Endothelial cell (in vitro differentiated cells): ENCODE results near the gene PLEKHA7. TPM values are rescaled to one million over a fixed set of nuclear protein-coding genes. Genes with fewer than 3 reads are reported as not detected.

ENCODE experiments used
- DNase-seq: peaks from one replicate; pipeline ENCODE4 v3.0.0; 2021; ENCODE audit warnings: low spot score
- H3K27ac Mint-ChIP-seq: one replicate; pipeline ENCODE4 v1.8.0; 2021; ENCODE audit warnings: mixed read lengths, inconsistent platforms; ENCODE audit not compliant: unreplicated experiment
- H3K27me3 Mint-ChIP-seq: one replicate; pipeline ENCODE4 v1.8.0; 2021; ENCODE audit warnings: mild to moderate bottlenecking, moderate library complexity, mixed read lengths, inconsistent platforms; ENCODE audit not compliant: unreplicated experiment
- H3K36me3 Mint-ChIP-seq: one replicate; pipeline ENCODE4 v1.8.0; 2021; ENCODE audit warnings: mild to moderate bottlenecking, low read depth, mixed read lengths, inconsistent platforms; ENCODE audit not compliant: unreplicated experiment
- H3K4me1 Mint-ChIP-seq: one replicate; pipeline ENCODE4 v1.8.0; 2021; ENCODE audit warnings: mild to moderate bottlenecking, mixed read lengths, inconsistent platforms; ENCODE audit not compliant: unreplicated experiment
- H3K4me3 Mint-ChIP-seq: one replicate; pipeline ENCODE4 v1.8.0; 2021; ENCODE audit warnings: mild to moderate bottlenecking, mixed read lengths, inconsistent platforms; ENCODE audit not compliant: unreplicated experiment
- H3K9me3 Mint-ChIP-seq: one replicate; pipeline ENCODE4 v1.8.0; 2021; ENCODE audit warnings: mixed read lengths, inconsistent platforms; ENCODE audit not compliant: unreplicated experiment
- total RNA-seq: library from RNA; stranded (reverse); fragmentation: NEBNext Ultra II Directional; extraction: Animal tissue kit (Norgen Biotek cat#: 25700); gene quantifications from one replicate; pipeline ENCODE4 v1.2.1, GENCODE V29; 2021; ENCODE audit not compliant: unreplicated experiment
- TF ChIP-seq, protein P1 (sequence below): fragments of 200-600 bp; sonication (generic); IDR thresholded peaks from one replicate; pipeline ENCODE4 v1.5.0; 2021; ENCODE audit warnings: antibody characterized with exemption; ENCODE audit not compliant: unreplicated experiment

Gene PLEKHA7
- total RNA-seq, 1 donor from 2014 or later: 8.2 TPM

DNA sequence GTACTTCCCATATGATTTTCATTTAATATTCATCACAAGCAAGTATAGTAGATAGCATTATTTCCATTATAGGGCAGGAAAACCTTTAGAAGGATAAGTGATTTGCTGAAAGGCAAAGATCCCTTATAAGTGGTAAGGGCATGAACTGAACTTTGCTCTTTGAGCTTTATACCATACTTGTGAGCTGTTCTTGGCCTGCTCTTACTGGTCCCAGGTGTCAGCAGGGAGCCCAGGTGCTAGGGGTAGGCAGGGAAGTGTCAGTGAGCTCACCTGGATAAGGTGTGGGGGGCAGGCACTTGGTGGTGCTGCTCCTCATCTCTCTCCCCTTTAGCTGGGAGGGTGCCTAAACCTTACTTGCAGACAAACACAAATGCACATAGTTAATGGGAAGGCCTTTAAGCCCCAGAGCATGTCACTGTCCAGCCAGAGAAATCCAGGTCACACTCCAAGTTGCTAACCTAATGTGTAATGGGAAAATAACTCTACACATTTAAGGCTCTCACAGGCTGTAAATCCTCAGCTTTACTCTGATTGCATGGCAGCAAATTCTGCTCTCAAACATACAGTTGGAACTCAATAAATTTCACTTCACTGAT, 114.4 kb downstream of the PLEKHA7 start:
- Mint-ChIP-seq H3K4me1 (peaks cover 42% of the 10 kb centered on the region), H3K36me3 (no peaks in the 10 kb centered on the region), H3K27me3 (peaks cover 9% of the 10 kb centered on the region), H3K4me3 (no peak overlapping the region), H3K27ac (no peak overlapping the region), H3K9me3 (no peaks in the 10 kb centered on the region)
- DNase-seq: no peak
- TF ChIP-seq, protein P1, sequence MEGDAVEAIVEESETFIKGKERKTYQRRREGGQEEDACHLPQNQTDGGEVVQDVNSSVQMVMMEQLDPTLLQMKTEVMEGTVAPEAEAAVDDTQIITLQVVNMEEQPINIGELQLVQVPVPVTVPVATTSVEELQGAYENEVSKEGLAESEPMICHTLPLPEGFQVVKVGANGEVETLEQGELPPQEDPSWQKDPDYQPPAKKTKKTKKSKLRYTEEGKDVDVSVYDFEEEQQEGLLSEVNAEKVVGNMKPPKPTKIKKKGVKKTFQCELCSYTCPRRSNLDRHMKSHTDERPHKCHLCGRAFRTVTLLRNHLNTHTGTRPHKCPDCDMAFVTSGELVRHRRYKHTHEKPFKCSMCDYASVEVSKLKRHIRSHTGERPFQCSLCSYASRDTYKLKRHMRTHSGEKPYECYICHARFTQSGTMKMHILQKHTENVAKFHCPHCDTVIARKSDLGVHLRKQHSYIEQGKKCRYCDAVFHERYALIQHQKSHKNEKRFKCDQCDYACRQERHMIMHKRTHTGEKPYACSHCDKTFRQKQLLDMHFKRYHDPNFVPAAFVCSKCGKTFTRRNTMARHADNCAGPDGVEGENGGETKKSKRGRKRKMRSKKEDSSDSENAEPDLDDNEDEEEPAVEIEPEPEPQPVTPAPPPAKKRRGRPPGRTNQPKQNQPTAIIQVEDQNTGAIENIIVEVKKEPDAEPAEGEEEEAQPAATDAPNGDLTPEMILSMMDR: no peak

DNA sequence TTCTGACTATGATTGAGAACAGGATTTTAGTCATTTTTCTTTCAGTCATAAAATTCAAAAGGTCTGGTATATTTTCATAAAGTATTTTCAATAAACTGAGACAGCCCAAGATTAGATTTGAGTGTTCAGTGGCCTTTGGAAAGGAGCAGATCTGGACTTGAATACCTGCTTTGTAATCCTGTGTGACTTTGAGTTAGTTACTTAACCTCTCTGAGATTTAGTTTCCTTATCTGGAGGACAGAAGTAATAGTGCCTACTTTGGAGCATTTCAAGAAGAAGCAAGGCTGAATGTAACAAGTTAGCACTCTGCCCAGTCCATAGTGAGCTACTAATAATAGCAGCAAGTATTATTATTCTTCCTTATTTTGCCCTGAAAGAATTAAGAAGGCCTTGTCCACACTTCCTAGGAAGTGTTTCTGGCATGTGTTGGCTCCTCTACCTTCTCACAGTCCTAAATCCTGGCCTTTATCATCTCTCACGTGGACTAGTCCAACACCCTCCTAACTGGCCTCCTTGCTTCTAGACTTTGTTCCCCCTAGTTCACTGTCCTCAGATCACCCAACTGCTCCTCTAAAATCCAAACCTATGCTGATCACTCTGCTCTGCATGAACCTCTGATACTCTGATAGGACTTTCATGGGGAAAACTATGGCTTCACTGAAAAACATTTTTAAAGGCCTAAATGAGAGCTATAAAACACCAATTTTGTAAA, 115.8 kb downstream of the PLEKHA7 start:
- Mint-ChIP-seq H3K36me3 (no peaks in the 10 kb centered on the region), H3K9me3 (no peaks in the 10 kb centered on the region), H3K4me1 (peaks cover 50% of the 10 kb centered on the region), H3K27me3 (peaks cover 9% of the 10 kb centered on the region), H3K4me3 (peak overlapping the region; percentile 8), H3K27ac (peak overlapping the region; percentile 88)
- DNase-seq: no peak
- TF ChIP-seq, protein P1: no peak

DNA sequence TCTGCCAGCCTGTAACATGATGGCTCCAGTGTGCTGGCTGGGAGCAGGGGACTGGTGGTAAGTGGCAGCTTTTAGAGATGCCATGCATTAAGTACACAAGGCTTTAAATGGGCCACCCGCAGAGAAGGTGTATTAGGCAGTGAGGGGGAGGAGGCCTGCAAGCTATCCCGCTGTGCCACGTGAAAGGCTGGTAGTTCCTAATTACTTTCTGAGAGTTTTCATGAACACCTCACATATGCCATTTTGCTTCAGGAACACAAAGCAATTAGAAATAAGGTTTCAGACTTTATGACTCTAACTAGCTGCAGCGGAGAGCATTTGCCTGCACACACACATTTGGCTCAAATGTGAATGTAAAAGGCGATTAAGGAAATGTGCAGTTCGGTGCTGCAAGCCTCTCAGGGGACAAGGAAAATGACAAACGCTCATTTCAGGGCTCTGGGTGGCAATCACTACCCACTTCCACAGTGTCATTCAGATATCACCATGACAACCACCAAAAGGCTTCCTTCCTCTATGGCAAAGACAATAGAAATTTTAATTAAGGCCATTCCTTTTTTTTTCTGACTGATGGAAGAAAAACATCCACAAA, 116.6 kb downstream of the PLEKHA7 start:
- H3K27ac Mint-ChIP-seq: peak overlapping the region; percentile 88
- no peaks in the 10 kb centered on the region for H3K36me3 Mint-ChIP-seq
- DNase-seq: no peak
- H3K27me3 Mint-ChIP-seq: peaks cover 9% of the 10 kb centered on the region
- peaks cover 48% of the 10 kb centered on the region for H3K4me1 Mint-ChIP-seq
- peak overlapping the region; percentile 8 for H3K4me3 Mint-ChIP-seq
- no peaks in the 10 kb centered on the region for H3K9me3 Mint-ChIP-seq
- TF ChIP-seq, protein P1: no peak

- Mint-ChIP-seq H3K4me1 (peaks cover 48% of the 10 kb centered on the region), H3K9me3 (no peaks in the 10 kb centered on the region), H3K27me3 (peaks cover 12% of the 10 kb centered on the region), H3K4me3 (no peak overlapping the region), H3K27ac (peak overlapping the region; percentile 88), H3K36me3 (peaks cover 3% of the 10 kb centered on the region)
- TF ChIP-seq, protein P1: no peak
- no peak for DNase-seq
These were observed 117.3 kb downstream of the PLEKHA7 start for GRCh38 chr11:16896729-16897469.
